Measurements from ENCODE around the gene MAPK8. TPM values are rescaled to one million over a fixed set of nuclear protein-coding genes. Genes with fewer than 3 reads are reported as not detected.

MAPK8 gene
- total RNA-seq: 10 to 100 TPM; 29.0 to 30.3 TPM

DNA sequence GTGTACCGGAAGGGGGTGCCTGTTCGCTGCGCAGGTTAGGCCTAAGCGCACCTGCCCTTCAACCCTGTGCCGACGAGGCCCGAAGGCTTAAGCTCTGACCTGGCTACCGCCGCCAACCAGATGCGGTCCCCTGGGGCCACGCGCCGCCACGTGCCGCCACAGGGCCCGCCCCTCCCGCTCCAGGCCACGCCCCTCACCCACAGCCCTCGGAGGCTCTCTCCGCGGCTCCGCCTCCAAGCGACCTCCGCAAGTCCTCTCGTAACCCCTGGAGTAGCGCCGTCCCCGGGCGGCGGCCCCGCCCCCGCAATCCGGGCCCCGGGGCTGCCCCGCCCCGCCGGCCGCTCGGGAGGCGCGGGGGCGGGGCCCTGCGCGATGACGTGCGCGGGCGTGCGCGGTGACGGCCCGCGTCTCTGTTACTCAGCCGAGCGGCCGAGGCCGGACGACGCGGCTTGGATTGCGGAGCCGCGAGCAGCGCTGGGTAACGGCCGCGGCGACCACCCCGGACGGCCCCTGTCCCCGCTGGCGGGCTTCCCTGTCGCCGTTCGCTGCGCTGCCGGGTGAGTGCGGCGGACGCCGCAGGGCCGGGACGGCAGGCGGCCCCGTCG lies at the start of gene MAPK8:
TSS of gene MAPK8 (plus strand) at position 413 of the 605 bp plus-strand sequence. CDS start 94,984 bp downstream, outside the sequence.

DNA sequence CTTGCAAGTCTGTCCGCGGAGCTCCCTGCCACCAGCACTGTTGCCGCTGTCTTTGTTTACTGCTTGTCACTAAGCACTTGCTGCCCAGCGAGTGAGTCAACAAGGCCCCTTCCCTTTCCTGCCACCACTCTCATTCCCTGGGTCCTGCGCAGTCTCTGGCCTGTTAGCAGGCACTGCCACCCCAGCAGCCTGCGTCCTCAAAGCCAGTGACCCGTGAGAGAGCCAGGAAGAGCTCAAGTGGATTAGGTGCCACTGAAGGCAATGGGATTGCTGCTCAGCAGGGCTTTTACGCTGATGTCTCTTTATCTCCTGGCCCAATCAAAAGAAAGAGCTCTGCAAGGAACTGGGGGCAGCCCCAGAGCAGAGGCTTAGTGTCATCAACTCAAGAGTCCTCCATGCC lies 31.8 kb upstream of the MAPK8 start, which contains the start of gene FRMPD2:
TSS of gene FRMPD2 (minus strand) at position 61 of the 400 bp plus-strand sequence. CDS start 129 bp downstream, outside the sequence.

Other genes with a start within 250 kb of the MAPK8 start
- not detected for gene FRMPD2, start 32.0 kb upstream of the MAPK8 start, total RNA-seq

All from melanocyte of skin (primary cell).